Caki2 (cell line): ENCODE results near the gene NDUFA6. TPM values are rescaled to one million over a fixed set of nuclear protein-coding genes. Genes with fewer than 3 reads are reported as not detected.
A peak's percentile ranks its signal among the peaks of the same experiment; 100 is the strongest.
"Not testable (repeated sequence)": the region's sequence is repeated elsewhere in the genome, so short reads cannot be mapped to it uniquely, and the experiment has no call there.

ENCODE experiments used
- DNase-seq: peaks from one replicate; pipeline ENCODE4 v3.0.0-alpha.2; 2015; ENCODE audit warnings: low read depth
- in situ Hi-C: cut with HindIII; loops from 2 replicates; pipeline ENCODE4 v1.10.0; 2016; ENCODE audit warnings: low sequenced_read_pairs, low pct_unique_long_range_greater_than_20kb, mixed read lengths
- total RNA-seq: library from RNA; depleted of rRNA; stranded (reverse); fragments of >200 nt; shearing (Covaris generic); gene quantifications from 2 replicates; pipeline ENCODE4 v1.2.3, GENCODE V29; 2014; ENCODE audit warnings: low replicate concordance

The NDUFA6 gene
- total RNA-seq, 1 experiment from 2014 or later: 109 TPM

DNA sequence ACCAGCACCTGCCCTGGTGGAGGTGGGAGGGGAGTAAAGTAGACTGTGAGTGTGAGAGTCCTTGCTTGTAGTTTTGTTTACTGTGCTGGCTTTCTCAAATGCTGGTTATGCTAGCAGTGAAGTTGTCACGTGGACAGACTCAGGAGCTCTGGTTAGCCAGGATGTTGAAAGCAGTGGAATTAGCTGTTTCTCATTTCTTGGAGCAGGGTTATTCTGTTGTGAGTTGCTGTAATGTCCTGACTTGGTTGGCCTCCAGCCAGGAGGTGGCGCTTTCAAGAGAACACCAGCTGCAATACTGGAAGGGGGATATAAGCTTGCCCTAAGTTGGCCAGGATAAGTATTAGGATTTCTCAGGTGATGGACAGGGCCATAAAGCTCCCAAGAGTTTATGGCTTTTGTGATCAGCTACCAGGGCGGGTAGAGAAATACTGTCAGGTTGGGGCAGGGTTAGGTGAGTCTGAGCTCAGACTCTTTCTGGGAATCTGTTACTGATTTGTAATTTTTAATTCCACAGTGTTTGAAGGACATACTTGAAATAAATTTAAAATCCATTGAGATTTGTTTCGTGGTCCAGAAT, 26.4 kb upstream of the NDUFA6 start:
- in situ Hi-C loops: no loop called here
- no peak for DNase-seq

DNA sequence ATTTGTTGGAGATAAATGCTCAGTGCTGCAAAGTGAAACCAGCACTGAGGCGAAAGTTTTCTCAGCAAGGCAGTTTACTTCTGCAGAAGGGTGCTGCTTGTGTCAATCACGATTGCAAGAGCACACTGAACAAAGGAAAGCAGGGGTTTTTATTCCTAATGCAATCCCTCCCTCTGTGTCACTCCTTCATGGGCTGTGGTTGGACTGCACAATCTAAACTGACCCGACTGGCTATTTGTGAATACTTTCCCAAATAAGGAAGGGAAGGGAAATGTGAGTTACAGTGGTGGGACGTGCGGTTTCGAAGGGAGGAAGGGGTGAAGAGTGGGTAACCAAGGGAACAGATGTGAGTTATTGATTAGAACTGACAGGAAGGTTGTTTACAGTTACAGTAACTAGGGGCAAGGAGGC, 24.9 kb upstream of the NDUFA6 start:
- in situ Hi-C loops, DNase-seq: not testable (repeated sequence)

DNA sequence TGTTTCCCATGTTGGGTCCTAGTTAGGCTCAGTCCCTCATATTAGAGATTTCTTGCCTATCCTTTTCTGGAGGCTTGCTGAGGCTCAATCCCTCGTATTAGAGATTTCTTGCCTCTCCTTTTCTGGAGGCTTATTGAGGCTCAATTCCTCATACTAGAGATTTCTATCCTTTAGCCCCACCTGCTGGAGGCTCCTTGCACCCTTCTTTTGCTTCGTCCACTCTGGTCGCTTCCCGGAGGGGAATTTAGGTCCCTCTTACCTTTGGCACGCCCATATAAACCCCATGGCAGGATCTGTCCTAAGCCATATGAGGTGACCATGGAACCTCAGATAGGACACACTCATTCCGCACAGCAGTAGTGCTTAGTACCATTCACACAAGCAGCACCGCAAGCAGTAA, 24.1 kb upstream of the NDUFA6 start:
- in situ Hi-C loops: no loop called here

DNA sequence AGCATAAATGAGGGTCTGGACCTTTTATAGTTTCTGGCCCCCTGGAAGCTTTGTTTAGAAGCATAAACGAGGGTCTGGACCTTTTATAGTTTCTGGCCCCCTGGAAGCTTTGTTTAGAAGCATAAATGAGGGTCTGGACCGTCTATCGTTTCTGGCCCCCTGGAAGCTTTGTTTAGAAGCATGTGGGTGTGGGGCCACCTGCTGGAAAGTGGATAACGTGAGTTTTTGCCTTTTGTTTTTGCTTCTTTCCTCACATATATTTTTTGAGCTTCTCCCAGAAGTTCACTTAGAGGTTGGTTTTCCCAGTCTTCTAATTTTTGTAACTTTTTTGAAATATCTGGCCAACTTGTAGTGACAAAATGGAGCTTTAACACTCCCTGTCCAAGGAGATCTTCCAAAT, 22.2 kb upstream of the NDUFA6 start:
- in situ Hi-C loops, DNase-seq: not testable (repeated sequence)

More for the DNA sequence above, 24.1 kb upstream of the NDUFA6 start:
- DNase-seq: no peak

DNA sequence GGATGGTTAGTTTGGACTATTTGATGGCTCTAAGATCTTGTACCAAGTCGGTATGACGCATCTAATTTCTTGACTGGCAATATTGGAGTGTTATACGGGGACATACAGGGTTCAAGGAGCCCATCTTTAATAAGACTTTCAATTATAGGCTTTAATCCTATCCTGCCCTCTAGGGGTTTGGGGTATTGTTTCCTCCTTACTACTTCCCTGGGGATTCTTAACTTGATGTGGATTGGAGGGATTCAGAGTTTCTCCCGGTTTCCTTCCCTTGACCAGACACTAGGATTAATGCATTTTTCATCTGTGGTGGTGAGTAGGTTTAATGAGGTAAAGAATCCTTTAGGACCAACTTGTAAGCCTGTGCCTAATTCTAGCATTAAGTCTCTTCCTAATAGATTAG, 21.2 kb upstream of the NDUFA6 start:
- no peak for DNase-seq
- in situ Hi-C loops: no loop called here

DNA sequence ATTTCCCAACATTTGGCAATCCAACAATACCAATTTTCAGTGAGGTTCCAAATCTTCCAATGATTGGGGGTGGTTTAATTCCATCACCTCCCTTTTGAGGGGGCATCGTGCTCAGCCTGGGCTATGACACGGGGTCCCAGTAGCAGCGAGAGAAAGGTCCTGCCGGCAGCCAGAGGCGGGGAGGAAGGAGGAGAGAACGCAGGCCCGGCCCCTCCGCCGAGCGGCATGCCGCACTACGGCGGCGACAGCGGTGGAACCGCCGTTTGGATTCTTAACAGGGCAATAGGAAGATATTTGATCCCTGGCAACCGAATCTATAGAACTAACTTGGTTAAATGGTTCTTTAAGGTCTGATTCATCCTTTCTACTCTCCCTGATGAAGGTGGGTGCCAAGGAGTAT, 18.3 kb upstream of the NDUFA6 start:
- in situ Hi-C loops: no loop called here
- no peak for DNase-seq

DNA sequence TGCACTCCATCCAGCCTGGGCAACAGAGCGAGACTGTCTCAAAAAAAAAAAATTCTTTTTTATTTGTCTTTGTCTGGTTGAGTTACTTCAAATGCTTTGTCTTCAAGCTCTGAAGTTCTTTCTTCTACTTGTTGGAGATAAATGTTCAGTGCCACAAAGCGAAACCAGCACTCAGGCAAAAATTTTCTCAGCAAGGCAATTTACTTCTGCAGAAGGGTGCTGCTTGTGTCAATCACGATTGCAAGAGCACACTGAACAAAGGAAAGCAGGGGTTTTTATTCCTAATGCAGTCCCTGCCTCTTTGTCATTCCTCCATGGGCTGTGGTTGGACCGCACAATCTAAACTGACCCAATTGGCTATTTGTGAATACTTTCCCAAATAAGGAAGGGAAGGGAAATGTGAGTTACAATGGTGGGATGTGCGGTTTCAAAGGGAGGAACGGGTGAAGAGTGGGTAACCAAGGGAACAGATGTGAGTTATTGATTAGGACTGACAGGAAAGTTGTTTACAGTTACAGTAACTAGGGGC, 13.8 kb upstream of the NDUFA6 start:
- in situ Hi-C loops, DNase-seq: not testable (repeated sequence)

DNA sequence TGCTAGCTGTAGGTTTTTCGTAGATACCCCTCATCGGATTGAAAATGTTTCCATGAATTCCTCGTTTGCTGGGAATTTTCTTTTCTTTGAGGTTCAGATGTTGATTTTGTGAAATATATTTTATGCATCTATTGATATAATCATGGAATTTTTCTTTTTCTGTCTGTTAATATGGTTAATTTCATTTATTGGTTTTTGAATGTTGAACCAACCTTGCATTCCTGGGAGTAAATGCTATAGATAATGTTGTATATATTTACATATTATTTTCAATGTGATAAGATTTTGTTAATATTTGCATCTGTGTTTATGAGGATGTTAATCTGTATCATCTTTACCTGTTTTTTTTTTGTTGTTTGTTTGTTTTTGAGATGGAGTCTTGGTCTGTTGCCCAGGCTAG, 10.6 kb upstream of the NDUFA6 start:
- in situ Hi-C loops: no loop called here
- DNase-seq: no peak

DNA sequence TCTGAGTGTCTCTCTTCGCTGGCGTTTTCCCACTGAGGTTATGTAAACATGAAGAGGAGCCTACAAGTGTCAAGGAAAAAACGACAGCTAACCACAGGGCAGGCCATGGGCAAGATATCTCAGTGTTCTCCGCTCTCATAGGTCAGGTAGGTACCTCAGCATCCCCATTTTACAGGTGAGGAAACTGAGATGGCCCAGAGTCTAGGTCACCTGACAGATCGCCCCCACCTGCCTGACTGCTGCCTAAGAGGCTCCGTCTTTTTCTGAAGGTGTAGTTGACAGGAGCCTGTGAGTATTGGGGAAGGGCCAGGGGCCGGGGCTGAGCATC, 847 bp upstream of the NDUFA6 start:
- no peak for DNase-seq
- in situ Hi-C loops: loop anchor here (25.0 kb wide), 1 partner anchor 96 kb away; no protein-coding TSS in a partner anchor

DNA sequence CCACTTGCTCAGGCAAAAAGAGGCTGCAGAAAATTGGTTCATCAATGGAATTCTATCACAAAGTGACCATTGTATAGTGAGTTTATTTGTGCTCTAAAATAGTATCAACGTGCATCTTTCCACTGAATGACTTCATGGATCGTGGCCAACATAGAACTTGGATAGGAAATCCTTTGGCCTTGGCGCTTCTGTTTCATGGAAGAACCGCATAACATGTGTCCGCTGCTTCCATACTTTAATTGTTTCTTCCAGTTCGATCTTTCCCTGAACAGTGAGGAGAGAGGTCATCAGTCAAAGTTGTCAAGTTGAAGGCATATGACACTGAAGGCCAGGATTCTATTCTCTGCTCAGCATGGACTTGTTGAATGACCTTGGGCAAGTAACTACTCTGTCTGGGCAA, 4.5 kb downstream of the NDUFA6 start:
- DNase-seq: no peak

DNA sequence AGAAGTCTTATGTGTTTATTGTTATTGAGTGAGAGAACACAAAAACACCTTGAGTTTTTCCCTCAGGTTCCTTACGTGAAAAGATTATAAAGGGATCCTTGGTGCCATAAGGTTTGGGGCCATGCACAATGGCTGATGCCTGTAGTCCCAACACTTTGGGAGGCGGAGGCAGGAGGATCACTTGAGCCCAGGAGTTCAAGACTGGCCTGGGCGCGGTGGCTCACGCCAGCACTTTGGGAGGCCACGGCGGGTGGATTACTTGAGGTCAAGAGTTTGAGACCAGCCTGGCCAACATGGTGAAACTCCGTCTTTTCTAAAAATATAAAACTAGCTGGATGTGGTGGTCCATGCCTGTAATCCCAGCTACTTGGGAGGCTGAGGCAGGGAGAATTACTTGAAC, 5.7 kb downstream of the NDUFA6 start:
- DNase-seq: no peak

More for the DNA sequence above, 4.5 kb downstream of the NDUFA6 start:
- in situ Hi-C loops: loop anchor here (25.0 kb wide), 1 partner anchor 101 kb away; no protein-coding TSS in a partner anchor

DNA sequence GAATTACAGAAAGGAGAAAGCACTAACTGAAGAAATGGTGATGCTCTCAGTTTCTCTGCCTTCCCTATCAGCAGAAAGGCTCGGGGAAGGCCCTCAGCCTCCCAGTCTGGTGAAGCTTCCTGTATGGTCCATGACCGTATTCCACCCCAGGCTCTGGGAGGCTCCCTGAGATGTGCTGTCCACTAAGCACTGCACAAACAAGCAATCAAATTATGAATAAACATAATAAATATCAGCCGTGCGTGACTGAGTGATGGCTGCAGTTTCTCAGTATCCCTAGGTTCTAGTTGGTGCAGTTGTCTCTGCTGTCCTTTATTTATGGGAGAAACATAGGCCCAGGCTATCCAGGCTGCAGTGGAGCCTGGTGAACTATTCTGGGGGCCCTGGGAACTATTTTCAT, 7.5 kb downstream of the NDUFA6 start:
- no peak for DNase-seq
- in situ Hi-C loops: loop anchor here (25.0 kb wide), 1 partner anchor 104 kb away; no protein-coding TSS in a partner anchor

More for the DNA sequence above, 5.7 kb downstream of the NDUFA6 start:
- in situ Hi-C loops: loop anchor here (25.0 kb wide), 1 partner anchor 102 kb away; no protein-coding TSS in a partner anchor

DNA sequence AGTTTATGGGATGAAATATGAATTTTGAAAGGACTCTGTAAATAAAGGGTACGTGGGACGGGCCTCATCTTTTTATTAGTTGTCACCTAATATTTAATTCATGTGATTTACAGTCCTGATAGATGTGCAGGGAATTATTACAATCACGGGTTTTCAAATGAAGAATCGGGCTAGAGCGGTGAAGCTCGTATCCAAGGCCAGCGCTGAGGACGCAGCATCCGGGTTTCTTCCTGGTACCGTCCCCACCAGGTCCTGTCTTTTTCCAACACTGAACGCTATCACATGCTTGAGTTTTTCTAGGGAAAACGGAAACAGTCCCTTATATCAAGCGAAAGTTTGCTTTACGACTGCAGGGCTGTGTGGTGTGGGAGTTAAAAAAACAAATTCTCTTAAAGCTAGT, 10.3 kb downstream of the NDUFA6 start:
- in situ Hi-C loops: loop anchor here (25.0 kb wide), 1 partner anchor 107 kb away; no protein-coding TSS in a partner anchor
- DNase-seq: no peak

DNA sequence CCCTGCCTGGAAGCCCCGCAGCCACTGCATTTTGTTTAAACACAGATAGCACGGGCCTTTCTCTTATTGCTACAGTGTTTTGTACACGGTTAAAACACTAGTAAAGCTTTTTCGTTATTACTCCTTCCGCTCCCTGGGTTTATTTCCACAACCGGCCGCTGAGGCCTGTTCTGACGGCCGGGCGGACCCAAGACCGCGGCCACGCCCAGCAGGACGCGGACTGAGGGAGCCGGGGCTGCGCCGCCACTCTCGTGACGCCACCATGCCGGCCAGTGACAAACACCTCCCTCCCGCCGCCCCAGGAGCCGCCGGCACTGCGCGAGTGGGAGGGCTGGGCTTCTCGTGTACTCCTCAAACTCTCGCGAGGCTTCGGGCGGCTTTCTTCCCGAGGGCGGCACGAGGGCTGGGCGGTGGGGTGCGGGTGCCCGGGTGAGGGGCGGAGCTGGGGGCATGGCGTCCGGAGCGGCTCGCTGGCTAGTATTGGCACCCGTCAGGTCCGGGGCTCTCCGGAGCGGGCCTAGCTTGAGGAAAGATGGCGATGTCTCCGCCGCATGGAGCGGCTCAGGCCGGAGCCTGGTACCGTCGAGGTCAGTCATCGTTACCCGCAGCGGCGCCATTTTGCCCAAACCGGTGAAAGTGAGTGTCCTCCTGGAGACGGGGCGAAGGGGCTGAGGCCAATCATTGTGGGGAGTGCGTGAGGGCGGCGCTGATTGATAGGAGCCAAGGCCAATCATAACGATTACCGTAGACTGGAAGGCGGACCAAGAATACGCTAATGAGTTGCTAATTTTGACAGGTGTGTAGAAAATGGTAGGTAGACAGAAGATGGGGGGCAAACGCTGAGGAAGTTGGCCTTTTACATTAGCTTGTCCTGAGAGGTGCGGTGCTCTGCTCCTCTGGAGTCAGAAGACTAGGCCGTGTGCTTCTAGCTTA, 11.0 kb downstream of the NDUFA6 start, which contains the start of gene SMDT1:
Gene SMDT1, plus strand, starts transcription at position 382 of the 933 bp plus-strand sequence. Its CDS starts 69 bp downstream, at position 451.
- in situ Hi-C loops: loop anchor here (25.0 kb wide), 1 partner anchor 108 kb away; no protein-coding TSS in a partner anchor
- peak; percentile 99 for DNase-seq

DNA sequence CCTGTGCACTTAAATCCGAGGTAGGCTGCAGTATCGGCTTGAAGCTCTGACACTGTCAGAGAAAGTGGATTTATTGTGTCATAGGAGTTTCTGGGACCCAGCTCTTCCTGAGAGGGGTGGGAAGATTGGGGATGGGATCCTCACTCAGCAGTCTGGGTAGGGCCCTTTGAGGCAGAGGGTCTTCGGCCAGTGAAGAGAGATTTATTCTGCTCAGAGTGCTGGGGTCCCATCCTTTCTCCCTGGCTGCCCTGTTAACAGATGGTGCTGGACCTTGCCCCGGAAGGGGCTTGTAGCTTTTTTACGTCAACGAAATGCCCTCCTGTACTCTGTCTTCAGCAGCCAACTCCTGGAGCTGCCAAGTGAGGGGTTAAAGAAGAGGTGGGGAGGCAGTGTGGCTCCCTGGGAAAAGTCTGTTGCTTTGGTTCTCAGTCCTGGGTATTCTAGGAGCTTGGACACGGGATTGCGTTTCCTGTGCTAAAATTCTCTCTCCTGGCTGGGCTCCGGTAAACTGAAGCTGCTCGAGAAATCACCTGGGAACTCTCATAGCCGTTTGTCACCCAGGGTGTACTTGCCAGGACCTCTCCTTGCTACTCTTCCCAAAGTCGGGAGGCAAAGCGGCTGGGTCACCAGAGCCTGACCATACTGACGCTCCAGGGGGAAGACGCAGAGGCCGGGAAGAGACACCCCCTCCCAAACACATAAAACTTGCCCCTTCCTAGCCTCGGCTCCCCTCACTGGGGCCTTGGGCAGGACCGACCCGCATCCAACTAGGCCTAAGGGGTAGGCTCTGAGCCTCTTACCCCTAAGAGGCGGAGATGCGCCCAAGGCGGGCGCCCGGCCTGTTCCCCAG, 11.9 kb downstream of the NDUFA6 start:
- DNase-seq: no peak
- in situ Hi-C loops: loop anchor here (25.0 kb wide), 1 partner anchor 109 kb away; no protein-coding TSS in a partner anchor

DNA sequence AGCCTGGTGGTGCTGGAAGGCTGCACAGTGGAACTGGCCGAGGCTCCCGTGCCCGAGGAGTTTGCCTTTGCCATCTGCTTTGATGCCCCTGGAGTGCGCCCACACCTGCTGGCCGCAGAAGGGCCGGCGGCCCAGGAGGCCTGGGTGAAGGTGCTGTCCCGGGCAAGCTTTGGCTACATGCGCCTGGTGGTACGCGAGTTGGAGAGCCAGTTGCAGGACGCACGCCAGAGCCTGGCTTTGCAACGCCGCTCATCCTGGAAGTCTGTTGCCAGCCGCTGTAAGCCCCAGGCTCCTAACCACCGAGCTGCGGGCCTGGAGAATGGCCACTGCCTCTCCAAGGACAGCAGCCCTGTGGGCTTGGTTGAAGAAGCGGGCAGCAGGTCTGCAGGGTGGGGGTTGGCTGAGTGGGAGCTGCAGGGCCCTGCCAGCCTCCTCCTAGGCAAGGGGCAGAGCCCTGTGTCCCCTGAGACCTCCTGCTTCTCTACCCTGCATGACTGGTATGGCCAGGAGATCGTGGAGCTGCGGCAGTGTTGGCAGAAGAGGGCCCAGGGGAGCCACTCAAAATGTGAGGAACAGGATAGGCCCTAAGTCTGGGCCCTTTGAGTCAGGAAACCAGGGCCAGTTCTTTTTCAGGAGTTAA, 13.0 kb downstream of the NDUFA6 start:
- in situ Hi-C loops: loop anchor here (25.0 kb wide), 1 partner anchor 110 kb away; no protein-coding TSS in a partner anchor

DNA sequence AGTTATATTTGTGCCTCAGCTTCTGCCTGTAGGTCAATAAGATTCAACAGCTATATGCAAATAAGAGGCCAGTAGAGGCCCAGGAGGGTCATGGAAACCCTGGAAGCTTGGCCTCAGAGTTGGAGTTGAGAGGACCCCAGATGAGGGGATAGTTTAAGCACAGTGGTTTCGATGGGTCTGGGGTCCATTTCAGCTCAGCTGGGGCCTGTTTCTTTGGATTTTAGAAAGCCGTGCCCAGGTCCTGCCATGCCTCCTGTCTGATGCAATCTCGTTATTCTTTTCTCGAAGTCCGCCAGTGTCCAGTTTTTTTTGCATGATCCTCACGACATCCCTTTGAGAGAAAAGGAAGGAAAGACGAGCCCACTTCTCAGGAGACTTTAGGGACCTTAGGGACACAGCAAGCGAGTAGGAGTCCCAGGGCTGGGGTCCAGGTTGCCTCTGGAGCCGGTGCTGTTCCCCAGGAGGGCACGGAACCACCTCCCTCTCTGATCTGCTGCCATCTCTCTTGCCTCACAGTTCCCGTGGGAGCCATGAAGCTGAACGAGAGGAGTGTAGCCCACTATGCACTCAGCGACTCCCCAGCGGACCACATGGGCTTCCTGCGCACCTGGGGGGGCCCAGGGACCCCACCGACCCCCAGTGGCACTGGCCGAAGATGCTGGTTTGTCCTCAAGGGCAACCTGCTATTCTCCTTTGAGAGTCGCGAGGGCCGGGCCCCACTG, 13.6 kb downstream of the NDUFA6 start:
- no peak for DNase-seq
- in situ Hi-C loops: loop anchor here (25.0 kb wide), 1 partner anchor 110 kb away; no protein-coding TSS in a partner anchor

More for the DNA sequence above, 13.0 kb downstream of the NDUFA6 start:
- DNase-seq: no peak
